Stimulated activated CD4-positive, alpha-beta T cell treated with anti-CD3 and anti-CD28 coated beads, Interleukin-1b, Interleukin-23, amount 100 ng/mL, for 4 hours (primary cell): ENCODE measurements around the gene ADCY10.

Experiments used
- DNase-seq, 2 donors: peaks; one replicate each; pipeline ENCODE4 v3.0.0-alpha.2; 2020; ENCODE audit warnings: low read depth in 2 of 2

Gene ADCY10

GRCh38 chr1:167777269-167777650 lies 136.7 kb downstream of the ADCY10 start:
- DNase-seq = no peak

- no peak for DNase-seq
Observed at GRCh38 chr1:167776616-167777268, 137.2 kb downstream of the ADCY10 start.

- no peak for DNase-seq
Observed at GRCh38 chr1:167776151-167776550, 137.8 kb downstream of the ADCY10 start.

GRCh38 chr1:167775178-167775577 lies 138.8 kb downstream of the ADCY10 start:
- DNase-seq = no peak

- DNase-seq = no peak
Observed at GRCh38 chr1:167774710-167775109, 139.2 kb downstream of the ADCY10 start.

GRCh38 chr1:167773516-167773915 lies 140.4 kb downstream of the ADCY10 start:
- DNase-seq = no peak

GRCh38 chr1:167772436-167772835 lies 141.5 kb downstream of the ADCY10 start:
- no peak for DNase-seq

- DNase-seq = no peak
Observed at GRCh38 chr1:167770127-167770526, 143.8 kb downstream of the ADCY10 start.

GRCh38 chr1:167767761-167768160 lies 146.2 kb downstream of the ADCY10 start:
- DNase-seq = no peak

- DNase-seq = no peak
Observed at GRCh38 chr1:167766538-167766937, 147.4 kb downstream of the ADCY10 start.

- no peak for DNase-seq
Observed at GRCh38 chr1:167765496-167765895, 148.4 kb downstream of the ADCY10 start.

GRCh38 chr1:167764458-167765330 lies 149.2 kb downstream of the ADCY10 start:
- no peak for DNase-seq

- DNase-seq = no peak
Observed at GRCh38 chr1:167763525-167764220, 150.3 kb downstream of the ADCY10 start.

- DNase-seq = no peak
Observed at GRCh38 chr1:167762061-167762746, 151.7 kb downstream of the ADCY10 start.

- no peak for DNase-seq
Observed at GRCh38 chr1:167761400-167761799, 152.5 kb downstream of the ADCY10 start.
